ENCODE measurements around the gene TRABD2B.

TRABD2B gene

DNA sequence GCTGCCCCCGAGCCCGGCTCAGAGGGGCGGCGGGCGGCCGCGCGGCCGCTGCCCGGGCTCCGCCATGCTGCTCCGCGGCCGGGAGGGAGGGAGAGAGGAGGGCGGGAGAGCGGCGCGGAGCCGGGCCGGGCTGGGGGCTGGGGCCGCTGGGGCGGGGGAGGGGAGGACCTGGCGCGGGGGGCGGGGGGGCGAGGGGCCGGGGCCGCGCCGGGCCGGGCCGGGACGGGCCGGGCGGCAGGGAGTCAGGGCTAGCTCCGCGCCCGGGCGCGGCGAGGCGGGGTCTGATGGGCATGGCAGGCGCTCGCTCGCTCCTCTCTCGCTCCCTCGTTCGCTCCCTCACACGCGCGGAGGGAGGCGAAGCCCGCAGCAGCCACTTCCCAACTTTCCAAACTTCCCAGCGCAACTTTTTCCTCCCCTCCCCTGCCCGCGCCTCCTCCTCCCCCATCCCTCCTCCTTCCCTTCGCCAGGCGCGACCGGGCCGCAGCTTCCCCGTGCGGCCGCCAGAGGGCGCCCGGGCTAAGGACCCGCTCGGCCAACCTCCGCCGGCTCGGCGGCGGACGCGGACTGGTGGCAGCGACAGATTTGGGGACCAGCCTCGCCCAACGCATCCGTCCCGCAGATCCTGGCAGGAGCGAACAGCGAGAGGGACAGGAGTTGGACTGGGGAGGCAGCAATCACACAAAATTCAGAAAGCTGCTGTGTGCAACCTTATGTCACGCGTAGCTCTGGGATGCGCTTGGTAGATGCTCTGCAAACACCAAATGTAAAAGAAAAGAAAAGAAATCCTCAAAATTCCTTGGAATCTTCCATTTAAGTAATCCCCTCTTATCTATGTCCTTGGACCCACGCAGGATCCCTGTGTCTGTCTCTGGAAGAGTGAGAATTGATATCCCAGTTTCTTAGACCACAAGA is at the start of gene TRABD2B:
Gene TRABD2B (minus strand): TSS at position 97 of the 912 bp plus-strand sequence.
- TF ChIP-seq ZFX (IDR thresholded peaks at IDR 0.05; ENCODE audit: borderline replicate concordance) = no peak
- TF ChIP-seq, protein P1, sequence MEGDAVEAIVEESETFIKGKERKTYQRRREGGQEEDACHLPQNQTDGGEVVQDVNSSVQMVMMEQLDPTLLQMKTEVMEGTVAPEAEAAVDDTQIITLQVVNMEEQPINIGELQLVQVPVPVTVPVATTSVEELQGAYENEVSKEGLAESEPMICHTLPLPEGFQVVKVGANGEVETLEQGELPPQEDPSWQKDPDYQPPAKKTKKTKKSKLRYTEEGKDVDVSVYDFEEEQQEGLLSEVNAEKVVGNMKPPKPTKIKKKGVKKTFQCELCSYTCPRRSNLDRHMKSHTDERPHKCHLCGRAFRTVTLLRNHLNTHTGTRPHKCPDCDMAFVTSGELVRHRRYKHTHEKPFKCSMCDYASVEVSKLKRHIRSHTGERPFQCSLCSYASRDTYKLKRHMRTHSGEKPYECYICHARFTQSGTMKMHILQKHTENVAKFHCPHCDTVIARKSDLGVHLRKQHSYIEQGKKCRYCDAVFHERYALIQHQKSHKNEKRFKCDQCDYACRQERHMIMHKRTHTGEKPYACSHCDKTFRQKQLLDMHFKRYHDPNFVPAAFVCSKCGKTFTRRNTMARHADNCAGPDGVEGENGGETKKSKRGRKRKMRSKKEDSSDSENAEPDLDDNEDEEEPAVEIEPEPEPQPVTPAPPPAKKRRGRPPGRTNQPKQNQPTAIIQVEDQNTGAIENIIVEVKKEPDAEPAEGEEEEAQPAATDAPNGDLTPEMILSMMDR (IDR thresholded peaks at IDR 0.05) = peak; percentile 97

DNA sequence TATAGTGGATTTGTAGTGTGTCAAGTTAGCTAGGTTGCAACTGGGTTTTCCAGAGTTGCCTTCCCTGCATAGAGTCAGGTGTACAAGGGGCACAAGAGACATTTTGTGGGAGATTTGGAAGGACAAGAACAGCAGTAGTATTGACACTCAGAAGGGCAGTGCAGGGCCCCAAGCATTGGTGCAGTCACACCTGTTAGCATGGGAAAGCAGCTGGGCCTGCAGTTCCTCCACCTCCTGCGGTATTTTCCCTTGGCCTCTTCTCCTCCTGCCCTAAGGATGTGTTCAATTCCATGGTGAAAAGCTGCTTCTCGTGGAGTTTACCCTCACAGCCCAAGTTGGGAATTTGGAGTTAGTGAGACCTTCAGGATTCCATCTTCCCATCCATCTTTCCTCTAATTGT is 47.1 kb upstream of the TRABD2B start:
- no peak overlapping the region for H3K27ac ChIP-seq
- no peak for TF ChIP-seq ZFX (IDR thresholded peaks at IDR 0.05; ENCODE audit: borderline replicate concordance)
- TF ChIP-seq, protein P1 (IDR thresholded peaks at IDR 0.05) = no peak

More for the DNA sequence above, at the start of gene TRABD2B:
- H3K27ac ChIP-seq = no peak within 1 kb of the TSS

DNA sequence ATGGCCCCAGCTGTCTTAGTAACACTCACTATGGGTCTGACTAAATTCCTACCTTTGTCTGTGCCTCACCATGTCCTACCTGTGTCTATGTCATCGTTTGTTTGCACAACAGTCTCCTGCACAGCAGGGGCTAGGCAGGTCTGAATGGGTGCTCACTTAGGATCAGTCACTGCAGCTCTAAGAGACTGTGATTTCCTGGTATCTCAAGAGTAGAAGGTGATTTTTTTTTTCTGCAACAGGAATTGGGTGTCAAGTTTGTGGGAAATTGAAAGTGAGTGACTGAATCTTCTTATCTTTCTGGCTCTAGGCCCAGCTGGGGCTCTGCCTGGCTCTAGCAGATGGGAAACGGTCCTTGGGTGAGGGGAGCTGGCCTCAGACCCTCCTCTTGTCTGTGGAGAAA is 46.4 kb upstream of the TRABD2B start:
- TF ChIP-seq, protein P1 (IDR thresholded peaks at IDR 0.05) = no peak
- no peak for TF ChIP-seq ZFX (IDR thresholded peaks at IDR 0.05; ENCODE audit: borderline replicate concordance)
- H3K27ac ChIP-seq = no peak overlapping the region

DNA sequence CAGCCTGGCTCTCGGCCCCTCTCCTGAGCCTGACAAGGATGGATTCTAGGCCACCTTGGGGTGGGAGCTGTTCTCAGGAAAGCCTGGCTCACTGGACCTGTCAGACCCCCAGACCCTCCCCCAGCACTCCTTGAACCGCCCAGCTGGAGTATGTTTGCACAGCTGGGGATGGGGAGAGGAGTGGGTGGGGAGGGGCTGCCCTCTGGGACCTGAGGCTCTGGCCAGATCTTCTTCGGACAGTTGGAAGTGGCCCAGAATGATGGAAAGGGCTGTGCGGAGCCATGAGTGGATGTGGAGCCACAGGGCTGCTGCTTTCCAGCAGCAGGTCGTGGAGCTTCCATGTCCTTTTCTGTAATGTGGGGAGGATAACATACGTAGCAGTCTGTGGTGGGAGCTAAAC is 43.0 kb upstream of the TRABD2B start:
- TF ChIP-seq, protein P1 (IDR thresholded peaks at IDR 0.05) = no peak
- no peak for TF ChIP-seq ZFX (IDR thresholded peaks at IDR 0.05; ENCODE audit: borderline replicate concordance)
- no peak overlapping the region for H3K27ac ChIP-seq

DNA sequence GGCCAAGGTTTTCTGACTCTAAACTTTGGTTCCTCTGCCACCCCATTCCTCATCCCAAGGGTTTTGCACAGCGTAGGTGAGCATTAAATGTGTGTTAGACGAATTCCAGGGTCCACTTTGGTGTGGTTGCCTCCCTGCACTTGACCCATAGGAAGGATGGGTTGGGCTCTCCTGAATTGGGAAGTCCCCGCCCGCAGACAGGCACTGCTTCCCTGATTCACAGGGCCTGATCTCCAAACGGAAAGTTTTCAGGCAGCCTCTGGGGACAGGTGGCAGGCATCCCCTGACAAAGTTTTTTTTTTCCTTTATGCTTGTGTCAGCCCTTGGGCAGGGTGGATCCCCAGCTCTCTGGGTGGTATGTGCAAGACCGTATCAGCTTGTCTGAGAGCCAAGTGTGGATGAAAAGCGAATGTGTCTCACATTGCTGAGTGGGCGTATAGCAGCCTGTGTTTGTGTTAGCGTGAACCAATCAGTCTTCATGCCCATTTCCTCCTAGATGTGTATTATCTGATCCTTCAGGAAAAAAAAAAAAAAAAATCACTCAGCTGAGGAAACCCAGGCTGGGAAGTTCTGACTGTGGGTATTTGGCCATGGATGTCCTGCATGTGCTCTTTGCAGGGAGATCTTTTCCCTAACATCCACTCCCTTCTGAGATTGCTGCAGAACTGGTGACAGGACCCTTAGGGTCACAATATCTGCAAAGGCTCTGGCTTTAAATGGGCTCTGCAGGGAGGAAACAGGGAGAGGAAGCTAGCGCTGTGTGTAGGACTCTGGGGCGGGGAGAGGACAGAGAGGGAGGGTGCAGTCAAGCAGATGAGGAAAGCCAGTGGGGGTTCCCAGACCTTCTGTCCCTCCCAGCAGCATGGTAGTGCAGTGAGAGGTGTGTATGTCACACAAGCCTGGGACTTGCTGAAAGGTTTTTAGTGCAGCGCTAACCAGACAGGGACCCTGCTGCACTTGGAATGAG is 42.2 kb upstream of the TRABD2B start:
- TF ChIP-seq, protein P1 (IDR thresholded peaks at IDR 0.05) = no peak
- no peak for TF ChIP-seq ZFX (IDR thresholded peaks at IDR 0.05; ENCODE audit: borderline replicate concordance)
- H3K27ac ChIP-seq = no peak overlapping the region

DNA sequence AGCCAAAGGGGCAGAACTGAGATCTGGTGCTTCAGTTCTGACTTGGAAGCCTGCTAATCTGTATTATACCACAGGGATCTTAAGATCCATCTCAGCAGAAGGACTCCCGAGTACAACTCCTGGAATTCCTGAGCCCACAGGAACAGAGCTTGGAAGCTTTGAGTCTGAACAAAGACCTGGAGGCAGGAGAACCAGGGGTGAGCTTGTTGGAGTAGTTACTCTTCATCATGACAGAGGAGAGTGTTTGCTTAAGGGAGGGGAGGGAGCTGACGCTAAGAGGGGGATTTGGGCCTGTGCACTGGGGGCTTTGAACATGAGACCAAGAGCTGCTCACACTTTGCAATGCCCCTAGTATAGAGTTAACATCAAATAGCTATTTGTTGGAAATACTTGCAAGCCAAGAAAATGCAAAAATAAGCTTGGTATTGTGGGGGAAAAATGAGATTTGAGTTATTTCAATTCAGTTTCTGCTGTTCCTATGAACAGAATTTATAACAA is 41.1 kb upstream of the TRABD2B start:
- H3K27ac ChIP-seq = no peak overlapping the region
- TF ChIP-seq, protein P1 (IDR thresholded peaks at IDR 0.05) = no peak
- TF ChIP-seq ZFX (IDR thresholded peaks at IDR 0.05; ENCODE audit: borderline replicate concordance) = no peak
